GM20000 (cell line): ENCODE measurements around the gene BOD1L1.

Source experiments
- DNase-seq: peaks from one replicate; pipeline ENCODE4 v3.0.0; 2012; ENCODE audit warnings: low spot score
- CTCF ChIP-seq: IDR thresholded peaks from 2 replicates; pipeline ENCODE4 v1.5.1; 2012; ENCODE audit warnings: mild to moderate bottlenecking, control low read depth; ENCODE audit errors: extremely low read depth, missing control alignments

Gene BOD1L1

GRCh38 chr4:13616597-13616996 is 10.9 kb downstream of the BOD1L1 start:
- DNase-seq = no peak
- no peak for TF ChIP-seq CTCF

GRCh38 chr4:13615161-13615560 is 12.4 kb downstream of the BOD1L1 start:
- peak; percentile 25 for DNase-seq

GRCh38 chr4:13612569-13612968 is 15.0 kb downstream of the BOD1L1 start:
- TF ChIP-seq CTCF = no peak
- no peak for DNase-seq

More at GRCh38 chr4:13615161-13615560, 12.4 kb downstream of the BOD1L1 start:
- no peak for TF ChIP-seq CTCF

GRCh38 chr4:13611283-13611842 is 16.2 kb downstream of the BOD1L1 start:
- no peak for TF ChIP-seq CTCF
- peak; percentile 60 for DNase-seq

GRCh38 chr4:13605330-13605729 is 22.2 kb downstream of the BOD1L1 start:
- no peak for TF ChIP-seq CTCF
- no peak for DNase-seq

- no peak for TF ChIP-seq CTCF
- DNase-seq = no peak
Observed at GRCh38 chr4:13601848-13602247, 25.7 kb downstream of the BOD1L1 start.

- DNase-seq = no peak
Observed at GRCh38 chr4:13601048-13601447, 26.5 kb downstream of the BOD1L1 start.

More at GRCh38 chr4:13601048-13601447, 26.5 kb downstream of the BOD1L1 start:
- TF ChIP-seq CTCF = no peak
